H1 (cell line): ENCODE data around the gene EZH1. TPM values are rescaled to one million over a fixed set of nuclear protein-coding genes. Genes with fewer than 3 reads are reported as not detected.

ENCODE experiments used
- ASH2L ChIP-seq: fragments of 200-600, 300-600 bp; sonication (generic); IDR thresholded peaks from one replicate; pipeline ENCODE4 v1.7.1; 2017; ENCODE audit warnings: low read length
- CBX8 ChIP-seq: fragments of 300-800, 300-1000 bp; sonication (generic); IDR thresholded peaks from 2 replicates; pipeline ENCODE4 v1.7.1; 2016; ENCODE audit warnings: low read depth, low read length, borderline replicate concordance
- CTBP2 ChIP-seq: IDR thresholded peaks from 2 replicates; pipeline ENCODE4 v1.7.0; 2011; ENCODE audit warnings: borderline replicate concordance, mild to moderate bottlenecking, moderate library complexity, mixed read lengths, low read length; ENCODE audit not compliant: insufficient read depth, insufficient read length
- FOSL1 ChIP-seq: IDR thresholded peaks from 2 replicates; pipeline ENCODE4 v1.6.1; 2011; ENCODE audit warnings: mild to moderate bottlenecking, low read depth, low read length, moderate library complexity; ENCODE audit not compliant: insufficient read depth
- GABPA ChIP-seq: IDR thresholded peaks from 2 replicates; pipeline ENCODE4 v1.6.1; 2011; ENCODE audit warnings: mild to moderate bottlenecking, low read length, moderate library complexity, borderline replicate concordance; ENCODE audit not compliant: insufficient read depth
- HDAC2 ChIP-seq, 2 experiments: fragments of 300-600 bp in 1 of 2; sonication (generic) in 1 of 2; IDR thresholded peaks; 2 replicates each; pipeline ENCODE4 v1.6.1; 2011 to 2012; ENCODE audit warnings: low read depth in 2 of 2, low read length in 2 of 2, mild to moderate bottlenecking in 2 of 2, moderate library complexity in 2 of 2, borderline replicate concordance in 1 of 2, inconsistent platforms in 1 of 2
- KDM5A ChIP-seq: fragments of 200-600 bp; IDR thresholded peaks from 2 replicates; pipeline ENCODE4 v1.7.1; 2012; ENCODE audit warnings: mild to moderate bottlenecking, low read length, inconsistent platforms, mixed read lengths
- SIX5 ChIP-seq: IDR thresholded peaks from 2 replicates; pipeline ENCODE4 v1.6.1; 2011; ENCODE audit warnings: mild to moderate bottlenecking, low read depth, low read length
- TCF12 ChIP-seq: IDR thresholded peaks from 2 replicates; pipeline ENCODE4 v1.6.1; 2011; ENCODE audit warnings: low read depth, mild to moderate bottlenecking, low read length
- TEAD4 ChIP-seq: IDR thresholded peaks from 2 replicates; pipeline ENCODE4 v1.6.1; 2012; ENCODE audit warnings: low read depth, low read length, inconsistent platforms, mixed read lengths
- polyA plus RNA-seq, 7 experiments: library from polyadenylated mRNA; depleted of rRNA in 3 of 7; stranded (reverse) in 5 of 7; unstranded in 2 of 7; fragments of >200 nt in 5 of 7; fragments of 200-250 nt in 2 of 7; gene quantifications; 1 replicate in 5 of 7; 2 replicates in 1 of 7; 4 replicates in 1 of 7; pipeline versions ENCODE4 v1.2.1 to v1.2.3, GENCODE V29; 2011 to 2013; ENCODE audit warnings: missing spikeins in 2 of 7, mixed read lengths in 2 of 7
- total RNA-seq: library from RNA; stranded (reverse); fragmentation: NEBNext Ultra II Directional; extraction: Animal tissue kit (Norgen Biotek cat#: 25700); gene quantifications from 2 replicates; pipeline ENCODE4 v1.2.1, GENCODE V29; 2021

EZH1 gene
- total and polyA plus RNA-seq, 2 of the 8 experiments (the other 6 are each of a cell fraction or from before 2014, with no cell fraction given), result 17.4 to 20.8 TPM

- no peak for TF ChIP-seq SIX5
- no peak for TF ChIP-seq CBX8
- no peak for TF ChIP-seq HDAC2 (IDR thresholded peaks at IDR 0.05; ENCODE audit: borderline replicate concordance in 1 of 2, low read depth in 2 of 2, low read length in 2 of 2)
- no peak for TF ChIP-seq KDM5A
- no peak for TF ChIP-seq TEAD4
- no peak for TF ChIP-seq ASH2L
- no peak for TF ChIP-seq CTBP2
- no peak for TF ChIP-seq GABPA
- no peak for TF ChIP-seq FOSL1
- TF ChIP-seq TCF12, result no peak
These were observed 29.4 kb upstream of the EZH1 start (continued) for GRCh38 chr17:42774066-42774745.
